ENCODE results near the gene SLC25A43.
"Not testable (repeated sequence)": the region's sequence is repeated elsewhere in the genome, so short reads cannot be mapped to it uniquely, and the experiment has no call there.

The SLC25A43 gene

DNA sequence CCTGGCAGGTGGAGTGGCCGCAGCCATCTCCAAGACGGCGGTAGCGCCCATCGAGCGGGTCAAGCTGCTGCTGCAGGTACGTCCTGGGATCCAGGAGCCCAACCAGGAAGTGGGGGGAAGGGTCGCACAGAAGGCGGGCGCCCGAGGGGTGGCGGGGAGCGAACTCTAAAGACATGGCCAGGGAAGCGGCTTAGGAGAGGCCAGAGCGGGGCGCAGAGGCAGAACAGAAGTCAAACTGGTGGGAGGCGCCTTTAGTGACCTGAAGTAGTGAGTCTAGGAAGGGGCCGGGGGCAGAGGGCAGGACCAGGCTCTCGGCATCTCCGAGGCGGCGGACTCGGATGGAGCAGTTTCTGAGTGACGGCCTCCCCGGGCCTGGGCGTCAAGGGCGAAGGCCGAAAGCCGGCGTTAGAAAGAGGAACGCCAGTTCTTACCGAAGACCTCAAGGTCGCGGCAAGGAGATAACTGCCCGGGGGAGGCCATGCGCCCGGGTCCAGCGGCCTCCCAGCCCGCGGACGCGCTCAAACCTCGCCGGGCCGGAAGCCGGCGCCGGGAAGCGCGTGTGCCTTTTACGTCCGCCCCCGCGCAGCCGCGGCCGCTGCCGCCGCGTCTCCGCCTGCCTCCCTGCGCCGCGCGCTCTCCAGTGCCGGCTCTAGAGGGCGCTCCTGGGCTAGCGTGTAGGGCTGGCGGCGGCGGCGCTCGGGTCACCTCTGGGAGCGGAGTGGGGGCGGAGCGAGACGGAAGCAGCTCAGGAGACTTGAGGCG, 69.6 kb downstream of the SLC25A43 start:
- DNase-seq = peak; percentile 91

DNA sequence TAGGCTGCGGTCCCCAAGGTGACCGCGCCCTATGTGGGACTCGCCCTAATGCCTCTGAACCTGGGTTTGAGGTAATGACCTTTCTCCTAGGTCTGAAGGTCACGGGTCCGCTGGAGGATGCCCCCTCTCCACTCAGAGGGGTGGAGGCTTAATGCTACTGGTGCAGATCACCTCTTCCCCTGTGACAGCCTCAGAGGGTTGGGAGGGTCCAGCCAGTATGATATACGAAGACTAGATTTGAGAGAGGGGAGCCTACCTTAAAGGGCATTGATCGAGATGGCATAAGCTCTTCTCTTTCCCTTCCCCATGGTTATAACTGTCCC, 70.1 kb downstream of the SLC25A43 start:
- DNase-seq = no peak

GRCh38 chrX:119474615-119475388, 75.7 kb downstream of the SLC25A43 start:
- DNase-seq = no peak

DNA sequence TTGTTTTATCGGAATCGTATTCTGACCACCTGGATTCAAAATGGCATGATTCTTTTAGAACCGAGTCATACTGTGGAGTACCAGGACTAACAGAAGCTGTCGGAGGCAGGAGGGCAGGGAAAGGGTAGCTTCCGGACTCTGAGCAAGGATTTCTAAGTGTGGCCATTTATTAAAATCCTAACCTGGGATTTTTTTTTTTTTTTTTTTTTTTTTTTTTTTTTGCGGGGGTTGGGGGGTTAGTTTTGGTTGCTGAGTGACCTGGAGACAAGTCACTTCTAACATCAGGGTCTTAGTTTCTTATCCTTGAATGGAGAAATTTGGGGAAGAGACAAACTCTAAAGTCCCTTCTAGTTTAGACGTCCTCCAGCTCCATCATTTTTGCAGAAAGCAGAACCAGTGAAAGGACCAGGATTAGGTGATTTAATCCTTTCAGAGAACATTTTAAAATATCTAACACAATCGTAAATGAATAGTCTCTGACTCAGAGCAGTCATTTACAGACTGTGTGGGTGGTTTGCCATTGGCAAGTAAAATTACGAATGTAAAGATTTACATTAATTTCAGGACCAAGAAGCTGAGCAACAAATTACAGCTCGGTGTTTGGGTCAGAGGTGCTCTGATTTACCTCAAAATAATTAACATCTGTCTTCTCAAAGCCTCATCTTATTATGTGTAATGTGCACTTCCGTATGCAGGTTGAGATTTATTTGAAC, 76.4 kb downstream of the SLC25A43 start:
- DNase-seq = peak; percentile 31

- DNase-seq = peak; percentile 22
These were observed 78.7 kb downstream of the SLC25A43 start for GRCh38 chrX:119477812-119478232.

DNA sequence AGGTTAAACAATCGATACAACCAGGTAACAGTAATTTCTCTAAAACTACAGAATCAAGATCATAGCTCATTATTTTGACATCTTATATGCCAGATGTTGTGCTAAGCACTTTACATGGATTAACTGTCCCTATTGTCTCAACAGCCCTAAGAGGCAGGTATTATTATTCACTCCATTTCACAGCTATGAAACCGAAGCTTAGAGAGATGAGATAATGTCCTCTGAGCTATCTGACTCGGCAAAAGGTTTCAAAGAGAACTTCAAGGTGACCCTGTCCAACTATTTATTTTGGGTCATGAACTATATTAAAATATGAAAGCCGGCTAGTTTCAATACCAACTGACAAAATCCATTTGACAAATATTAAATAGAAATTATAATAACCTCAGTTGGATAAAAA, 79.4 kb downstream of the SLC25A43 start:
- peak; percentile 61 for DNase-seq

DNA sequence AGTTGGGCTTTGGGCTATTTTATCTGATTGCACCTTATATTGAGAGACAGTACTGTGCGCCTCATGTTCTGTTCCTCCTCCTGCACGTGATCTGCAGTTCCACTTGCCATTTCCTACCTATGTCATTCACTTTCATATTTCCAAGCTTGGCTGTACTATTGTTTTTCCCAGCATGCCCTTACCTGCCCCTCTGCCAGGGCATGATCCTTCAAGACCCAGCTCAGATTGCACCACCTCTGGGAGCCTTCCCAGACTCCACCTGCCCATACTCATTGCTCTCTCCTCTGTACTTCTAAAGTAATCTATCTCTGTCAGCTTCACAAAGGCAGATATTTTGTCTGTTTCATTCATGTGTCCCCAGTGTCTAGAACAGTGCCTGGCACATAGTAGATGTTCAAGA, 80.7 kb downstream of the SLC25A43 start:
- DNase-seq = no peak

DNA sequence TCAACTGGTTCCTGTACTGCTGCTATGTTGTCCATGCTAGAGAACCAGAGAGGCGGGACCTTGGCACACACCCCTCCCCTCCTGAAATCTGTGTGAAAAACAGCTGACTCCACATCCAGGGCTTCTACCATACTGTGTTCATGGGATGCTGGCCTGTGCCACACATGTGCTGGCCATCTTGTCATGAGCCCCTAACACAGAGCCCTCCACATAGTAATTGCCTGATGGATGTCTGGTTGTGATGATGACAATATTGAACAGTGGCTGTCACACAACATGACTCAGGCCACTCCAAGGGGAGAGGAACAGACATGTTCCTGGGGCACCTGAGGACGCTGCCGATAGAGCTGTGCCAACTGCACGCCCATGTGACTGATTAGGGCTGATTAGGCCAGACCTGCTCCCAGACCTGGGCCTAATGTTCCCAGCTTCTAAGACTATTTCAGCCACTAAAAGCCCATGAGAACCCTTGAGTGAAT, 82.2 kb downstream of the SLC25A43 start:
- peak; percentile 27 for DNase-seq

- DNase-seq = no peak
These were observed 82.9 kb downstream of the SLC25A43 start for GRCh38 chrX:119482041-119482440.

DNA sequence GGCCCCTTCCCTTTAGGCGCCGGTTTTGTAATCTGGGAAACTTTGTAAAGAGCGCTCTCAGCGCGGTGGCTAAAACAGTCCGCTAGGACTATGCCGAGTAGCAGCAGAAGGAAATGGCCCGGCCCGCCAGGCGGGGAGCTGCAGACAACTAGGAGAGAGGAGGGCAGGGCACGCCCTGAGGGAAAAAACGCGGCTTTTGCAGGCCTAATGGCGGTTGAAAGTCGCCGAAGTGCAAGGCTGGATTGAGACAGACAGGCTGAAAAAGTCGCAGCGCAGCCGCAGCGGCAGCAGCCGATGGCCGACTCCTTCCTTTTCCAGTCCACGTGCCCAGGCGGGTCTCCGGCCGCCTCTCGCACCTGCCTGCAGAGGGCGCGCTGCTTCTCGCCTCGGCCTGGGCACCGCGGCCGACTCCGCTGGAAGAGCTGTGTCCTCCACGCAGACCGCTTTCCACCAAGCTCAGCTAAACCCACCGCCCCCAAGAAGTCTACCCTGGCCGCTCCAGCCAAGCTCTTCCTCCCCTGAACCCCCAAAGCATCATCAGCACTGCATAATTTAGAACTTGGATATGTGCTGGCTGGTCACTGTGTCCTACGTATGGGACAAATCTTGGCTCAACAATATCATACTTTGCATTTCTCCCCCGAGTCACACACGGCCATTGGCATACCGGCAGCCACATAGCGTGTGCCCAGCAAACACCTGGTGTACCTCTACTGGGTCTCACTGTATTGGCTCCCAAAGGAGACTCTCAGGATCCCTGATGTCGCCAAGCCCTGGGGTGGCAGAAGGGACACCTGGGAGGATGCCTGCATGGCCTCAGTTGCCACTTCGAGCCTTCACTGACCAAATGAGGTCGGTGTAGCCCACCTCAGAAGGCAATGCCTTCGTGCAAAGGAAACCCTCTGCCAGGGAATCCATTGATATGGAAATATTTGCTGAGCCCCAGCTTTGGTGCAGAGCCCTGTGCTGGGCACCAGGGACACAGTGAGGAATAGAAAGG, 83.6 kb downstream of the SLC25A43 start:
- DNase-seq = no peak

GRCh38 chrX:119486745-119487144, 87.6 kb downstream of the SLC25A43 start:
- DNase-seq = no peak

DNA sequence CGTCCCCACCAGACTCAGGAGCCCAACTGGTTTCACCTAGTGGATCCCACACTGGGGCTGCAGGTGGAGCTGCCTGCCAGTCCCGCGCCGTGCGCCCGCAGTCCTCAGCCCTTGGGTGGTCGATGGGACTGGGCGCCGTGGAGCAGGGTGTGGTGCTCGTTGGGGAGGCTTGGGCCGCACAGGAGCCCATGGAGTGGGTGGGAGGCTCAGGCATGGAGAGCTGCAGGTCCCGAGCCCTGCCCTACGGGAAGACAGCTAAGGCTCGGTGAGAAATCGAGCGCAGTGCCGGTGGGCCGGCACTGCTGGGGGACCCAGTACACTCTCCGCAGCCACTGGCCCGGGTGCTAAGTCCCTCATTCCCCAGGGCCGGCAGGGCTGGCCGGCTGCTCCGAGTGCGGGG, 88.6 kb downstream of the SLC25A43 start:
- not testable (repeated sequence) for DNase-seq

GRCh38 chrX:119488749-119489148, 89.6 kb downstream of the SLC25A43 start:
- peak; percentile 68 for DNase-seq

- DNase-seq = no peak
These were observed 90.3 kb downstream of the SLC25A43 start for GRCh38 chrX:119489212-119490074.

GRCh38 chrX:119492463-119492862, 93.3 kb downstream of the SLC25A43 start:
- DNase-seq = no peak

DNA sequence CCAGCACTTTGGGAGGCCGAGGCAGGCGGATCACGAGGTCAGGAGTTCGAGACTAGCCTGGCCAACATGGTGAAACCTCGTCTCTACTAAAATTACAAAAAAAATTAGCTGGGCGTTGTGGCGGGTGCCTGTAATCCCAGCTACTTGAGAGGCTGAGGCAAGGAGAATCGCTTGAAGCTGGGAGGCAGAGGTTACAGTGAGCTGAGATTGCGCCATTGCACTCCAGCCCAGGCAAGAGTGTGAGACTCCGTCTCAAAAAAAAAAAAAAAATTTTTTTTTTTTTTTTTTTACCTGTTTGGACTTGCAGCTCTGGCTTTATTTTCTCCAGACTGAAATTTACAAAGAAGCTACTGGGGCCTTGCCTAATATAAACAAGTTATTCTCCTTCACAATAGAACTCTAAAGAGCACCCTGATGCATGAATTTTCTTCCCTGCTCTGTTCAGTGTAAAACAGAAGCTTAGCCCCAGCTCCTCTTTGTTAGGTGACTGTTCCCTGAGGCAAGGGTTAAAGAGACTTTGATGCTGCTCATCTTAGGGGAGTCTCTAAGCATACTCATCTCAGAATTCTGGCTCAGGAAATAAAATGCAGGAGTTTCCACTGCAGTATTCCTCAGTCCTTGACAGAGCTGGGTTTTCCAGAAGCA, 94.8 kb downstream of the SLC25A43 start:
- DNase-seq = not testable (repeated sequence)

GRCh38 chrX:119495734-119496726, 96.9 kb downstream of the SLC25A43 start:
- peak; percentile 3 for DNase-seq

GRCh38 chrX:119497185-119497584, 98.0 kb downstream of the SLC25A43 start:
- no peak for DNase-seq

- no peak for DNase-seq
These were observed 101.1 kb downstream of the SLC25A43 start for GRCh38 chrX:119500061-119500800.
